ENCODE measurements around the gene KRT1.

The KRT1 gene

DNA sequence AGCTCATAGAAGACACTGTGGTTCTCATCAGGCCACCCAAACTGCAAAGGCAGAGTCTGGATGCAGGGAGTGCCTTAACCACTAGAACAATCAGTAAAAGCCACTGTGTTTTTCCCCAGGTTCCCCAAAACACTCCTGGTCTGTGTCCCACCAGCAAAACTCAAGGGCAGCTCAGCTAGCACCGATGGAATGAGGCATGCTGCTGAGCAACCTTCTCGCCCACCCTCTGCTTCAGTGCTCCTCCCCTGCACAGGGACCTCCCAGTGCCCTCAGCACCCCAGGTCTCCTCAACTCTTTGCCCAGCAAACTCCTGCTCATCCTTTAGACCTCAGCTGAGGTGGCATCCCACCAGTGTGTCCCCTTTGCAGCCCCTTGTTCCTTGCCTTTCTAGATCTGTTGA lies 19.2 kb upstream of the KRT1 start:
- peaks cover 91% of the 10 kb centered on the region for H3K27me3 ChIP-seq (ENCODE audit: insufficient read depth, low read length)
- H3K4me3 ChIP-seq (ENCODE audit: low read depth, low read length), result no peak overlapping the region
- H3K79me2 ChIP-seq (ENCODE audit: control insufficient read depth, insufficient read depth, low read length, unreplicated experiment), result no peaks in the 10 kb centered on the region
- no peak overlapping the region for H2AFZ ChIP-seq (ENCODE audit: low read length, unreplicated experiment)
- H3K4me1 ChIP-seq (ENCODE audit: control insufficient read depth, insufficient read depth, low read length, unreplicated experiment), result no peaks in the 10 kb centered on the region
- no peak overlapping the region for H3K27ac ChIP-seq (ENCODE audit: low read depth, low read length)
- H3K36me3 ChIP-seq (ENCODE audit: insufficient read depth, low read length), result no peaks in the 10 kb centered on the region

DNA sequence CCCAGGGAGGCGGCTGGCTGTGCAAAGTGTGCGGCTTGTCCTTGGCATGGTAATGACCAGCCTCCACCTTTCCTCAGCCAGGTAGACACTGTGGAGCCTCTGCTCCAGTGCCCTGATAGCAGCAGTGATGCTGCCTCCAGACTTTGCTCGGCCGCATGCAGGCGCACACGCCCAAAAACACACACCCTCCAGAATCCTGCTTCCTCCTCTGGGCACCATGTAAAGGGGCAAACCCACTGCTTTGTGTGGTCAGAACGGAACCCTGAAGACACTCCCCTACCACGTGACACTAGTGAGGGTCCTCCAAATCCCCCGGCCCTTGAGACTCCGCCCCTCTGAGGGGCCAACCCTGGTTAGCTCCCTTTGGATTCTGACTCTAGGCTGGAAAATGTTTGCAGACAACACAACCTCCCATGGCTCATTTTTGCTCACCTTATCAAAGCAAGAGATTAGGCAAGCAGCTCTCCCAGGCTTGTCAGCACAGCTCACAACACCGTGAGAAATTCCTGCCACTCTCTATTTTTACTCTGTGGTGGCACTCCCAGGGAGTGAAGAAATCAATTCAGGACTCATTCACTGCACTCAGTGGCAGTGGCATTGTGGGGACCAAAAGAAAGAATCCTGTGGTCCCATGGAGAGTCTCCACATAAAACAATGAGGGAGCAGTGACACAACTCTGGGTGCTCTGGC lies 18.6 kb upstream of the KRT1 start:
- Histone ChIP-seq H3K4me3 (ENCODE audit: low read depth, low read length) (no peak overlapping the region), H3K79me2 (ENCODE audit: control insufficient read depth, insufficient read depth, low read length, unreplicated experiment) (no peaks in the 10 kb centered on the region), H3K36me3 (ENCODE audit: insufficient read depth, low read length) (no peaks in the 10 kb centered on the region), H3K27ac (ENCODE audit: low read depth, low read length) (no peak overlapping the region), H3K4me1 (ENCODE audit: control insufficient read depth, insufficient read depth, low read length, unreplicated experiment) (no peaks in the 10 kb centered on the region), H2AFZ (ENCODE audit: low read length, unreplicated experiment) (no peak overlapping the region), H3K27me3 (ENCODE audit: insufficient read depth, low read length) (peaks cover 89% of the 10 kb centered on the region)

DNA sequence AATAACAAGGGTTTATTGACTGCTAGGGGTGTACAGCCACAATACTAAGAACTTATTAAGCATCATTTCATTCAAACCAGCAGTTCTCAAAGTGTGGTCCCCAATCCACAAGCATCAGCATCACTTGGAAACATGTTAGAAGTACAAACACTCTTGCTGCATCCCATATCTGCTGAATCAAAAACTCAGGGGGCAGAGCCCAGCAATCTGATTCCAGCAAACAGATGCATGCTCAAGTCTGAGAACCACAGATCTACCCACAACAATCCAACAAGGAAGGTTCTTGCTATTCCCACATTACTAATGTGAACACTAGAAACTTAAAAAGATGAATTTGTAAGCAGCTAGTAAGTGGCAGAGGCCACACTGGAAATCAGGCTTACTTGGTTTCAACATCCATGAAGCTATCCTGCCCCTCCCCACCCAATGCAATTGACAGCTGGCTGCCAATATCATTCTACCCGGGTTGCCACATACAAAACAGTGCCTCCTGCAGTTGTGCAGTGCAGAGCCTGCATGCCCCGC lies 16.9 kb upstream of the KRT1 start:
- Histone ChIP-seq H3K79me2 (ENCODE audit: control insufficient read depth, insufficient read depth, low read length, unreplicated experiment) (no peaks in the 10 kb centered on the region), H2AFZ (ENCODE audit: low read length, unreplicated experiment) (no peak overlapping the region), H3K27ac (ENCODE audit: low read depth, low read length) (no peak overlapping the region), H3K4me1 (ENCODE audit: control insufficient read depth, insufficient read depth, low read length, unreplicated experiment) (no peaks in the 10 kb centered on the region), H3K27me3 (ENCODE audit: insufficient read depth, low read length) (peaks cover 88% of the 10 kb centered on the region), H3K4me3 (ENCODE audit: low read depth, low read length) (no peak overlapping the region), H3K36me3 (ENCODE audit: insufficient read depth, low read length) (no peaks in the 10 kb centered on the region)

DNA sequence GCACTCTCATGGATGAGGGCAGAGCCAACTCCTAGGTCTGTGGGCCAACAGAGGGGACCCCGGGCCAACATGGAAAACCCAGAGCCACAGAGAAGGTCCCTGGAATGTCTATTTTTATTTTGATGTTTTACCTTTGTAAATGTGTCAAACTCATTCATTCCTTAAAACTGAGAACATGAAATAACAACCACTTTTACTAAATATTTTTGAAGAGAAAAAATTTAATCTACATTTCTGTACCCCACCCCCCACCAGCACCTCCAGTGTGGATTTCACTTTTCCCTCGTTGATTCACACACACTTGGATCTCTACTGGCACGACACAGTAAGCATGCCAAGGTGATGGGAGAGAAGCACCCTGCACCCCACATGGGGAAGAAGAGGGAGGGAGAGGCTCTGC lies 16.4 kb upstream of the KRT1 start:
- no peak overlapping the region for H2AFZ ChIP-seq (ENCODE audit: low read length, unreplicated experiment)
- H3K4me3 ChIP-seq (ENCODE audit: low read depth, low read length), result no peak overlapping the region
- H3K79me2 ChIP-seq (ENCODE audit: control insufficient read depth, insufficient read depth, low read length, unreplicated experiment), result no peaks in the 10 kb centered on the region
- peaks cover 88% of the 10 kb centered on the region for H3K27me3 ChIP-seq (ENCODE audit: insufficient read depth, low read length)
- H3K27ac ChIP-seq (ENCODE audit: low read depth, low read length), result no peak overlapping the region
- no peaks in the 10 kb centered on the region for H3K36me3 ChIP-seq (ENCODE audit: insufficient read depth, low read length)
- H3K4me1 ChIP-seq (ENCODE audit: control insufficient read depth, insufficient read depth, low read length, unreplicated experiment), result no peaks in the 10 kb centered on the region

DNA sequence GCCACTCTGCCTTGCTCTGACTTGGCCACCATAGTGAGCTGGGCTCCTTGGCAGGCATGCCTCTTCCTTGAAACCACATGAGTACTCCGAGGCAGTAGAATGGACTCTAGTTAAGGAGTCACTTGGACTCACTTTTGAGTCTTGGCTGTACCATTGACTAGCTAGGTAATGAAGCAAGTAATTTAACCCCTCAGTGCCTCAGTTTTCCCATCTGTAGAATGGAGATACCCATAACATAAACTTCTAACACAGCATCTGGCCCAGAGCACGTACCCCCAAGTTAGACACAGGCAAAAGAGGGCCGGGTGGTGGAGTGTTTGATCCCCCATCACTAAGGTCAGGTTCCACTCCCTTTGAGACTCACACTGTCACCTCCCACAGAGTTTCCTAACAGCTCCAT lies 14.8 kb upstream of the KRT1 start:
- Histone ChIP-seq H3K27ac (ENCODE audit: low read depth, low read length) (no peak overlapping the region), H3K27me3 (ENCODE audit: insufficient read depth, low read length) (peaks cover 89% of the 10 kb centered on the region), H2AFZ (ENCODE audit: low read length, unreplicated experiment) (no peak overlapping the region), H3K4me1 (ENCODE audit: control insufficient read depth, insufficient read depth, low read length, unreplicated experiment) (no peaks in the 10 kb centered on the region), H3K4me3 (ENCODE audit: low read depth, low read length) (no peak overlapping the region), H3K79me2 (ENCODE audit: control insufficient read depth, insufficient read depth, low read length, unreplicated experiment) (no peaks in the 10 kb centered on the region), H3K36me3 (ENCODE audit: insufficient read depth, low read length) (no peaks in the 10 kb centered on the region)

DNA sequence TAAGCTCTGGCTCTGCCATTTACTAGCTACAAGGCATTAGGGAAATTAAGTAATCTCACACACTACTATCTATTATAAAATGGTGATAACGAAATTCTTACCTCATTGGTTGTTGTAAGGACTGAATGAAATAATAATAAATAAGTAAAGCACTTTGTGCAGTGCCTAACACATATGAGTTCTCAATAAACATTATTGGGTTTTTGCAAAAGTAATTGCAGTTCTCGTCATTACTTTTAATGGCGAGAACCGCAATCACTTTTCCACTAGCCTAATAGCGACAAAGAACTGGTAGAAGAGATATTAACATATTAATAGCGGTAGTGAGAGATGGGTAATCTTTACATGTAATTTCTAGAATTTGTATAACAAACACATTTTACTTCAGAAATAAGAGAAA lies 13.9 kb upstream of the KRT1 start:
- no peak overlapping the region for H3K27ac ChIP-seq (ENCODE audit: low read depth, low read length)
- peaks cover 96% of the 10 kb centered on the region for H3K27me3 ChIP-seq (ENCODE audit: insufficient read depth, low read length)
- no peak overlapping the region for H2AFZ ChIP-seq (ENCODE audit: low read length, unreplicated experiment)
- no peak overlapping the region for H3K4me3 ChIP-seq (ENCODE audit: low read depth, low read length)
- no peaks in the 10 kb centered on the region for H3K36me3 ChIP-seq (ENCODE audit: insufficient read depth, low read length)
- H3K4me1 ChIP-seq (ENCODE audit: control insufficient read depth, insufficient read depth, low read length, unreplicated experiment), result no peaks in the 10 kb centered on the region
- no peaks in the 10 kb centered on the region for H3K79me2 ChIP-seq (ENCODE audit: control insufficient read depth, insufficient read depth, low read length, unreplicated experiment)

DNA sequence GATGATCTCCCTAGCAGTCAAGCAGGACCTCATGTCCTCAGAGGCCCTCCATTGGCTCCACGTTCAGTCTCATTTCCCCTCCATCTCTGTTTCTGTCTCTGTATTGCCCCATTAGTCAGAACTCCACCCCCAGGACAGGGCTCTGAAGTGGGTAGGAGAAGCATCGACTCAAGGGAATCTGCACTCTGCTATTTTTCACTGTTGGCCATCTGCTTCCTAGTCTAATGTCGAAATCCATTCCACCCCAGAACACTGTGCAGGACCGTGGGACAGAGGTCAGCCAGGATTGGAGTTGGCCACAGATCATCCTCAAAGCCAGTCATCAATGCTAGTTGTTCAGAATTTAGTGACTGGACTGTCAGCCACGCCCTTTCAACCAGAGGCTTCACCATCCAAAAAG lies 13.1 kb upstream of the KRT1 start:
- Histone ChIP-seq H3K27me3 (ENCODE audit: insufficient read depth, low read length) (peaks cover 96% of the 10 kb centered on the region), H3K36me3 (ENCODE audit: insufficient read depth, low read length) (no peaks in the 10 kb centered on the region), H3K4me1 (ENCODE audit: control insufficient read depth, insufficient read depth, low read length, unreplicated experiment) (no peaks in the 10 kb centered on the region), H3K27ac (ENCODE audit: low read depth, low read length) (no peak overlapping the region), H3K4me3 (ENCODE audit: low read depth, low read length) (no peak overlapping the region), H2AFZ (ENCODE audit: low read length, unreplicated experiment) (no peak overlapping the region), H3K79me2 (ENCODE audit: control insufficient read depth, insufficient read depth, low read length, unreplicated experiment) (no peaks in the 10 kb centered on the region)

DNA sequence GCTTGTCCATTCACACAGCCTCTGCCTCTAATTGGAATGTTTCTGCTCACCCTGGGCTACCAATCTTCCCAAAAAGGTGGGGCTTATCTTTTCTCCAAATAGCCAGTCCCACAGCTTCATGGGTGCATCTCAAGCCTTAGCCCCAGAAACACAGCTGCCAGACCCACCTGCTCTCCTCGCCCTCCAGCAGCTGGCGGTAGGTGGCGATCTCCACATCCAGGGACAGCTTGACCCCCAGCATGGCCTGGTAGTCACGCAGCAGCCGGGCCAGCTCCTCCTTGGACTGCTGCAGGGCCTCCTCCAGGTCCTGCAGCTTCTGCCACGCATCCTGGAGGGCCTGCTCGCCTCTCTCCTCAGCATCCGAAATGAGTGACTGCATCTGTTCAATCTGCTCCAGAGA lies 12.0 kb upstream of the KRT1 start:
- H3K4me1 ChIP-seq (ENCODE audit: control insufficient read depth, insufficient read depth, low read length, unreplicated experiment), result no peaks in the 10 kb centered on the region
- no peak overlapping the region for H3K27ac ChIP-seq (ENCODE audit: low read depth, low read length)
- no peaks in the 10 kb centered on the region for H3K36me3 ChIP-seq (ENCODE audit: insufficient read depth, low read length)
- H3K4me3 ChIP-seq (ENCODE audit: low read depth, low read length), result no peak overlapping the region
- peaks cover 96% of the 10 kb centered on the region for H3K27me3 ChIP-seq (ENCODE audit: insufficient read depth, low read length)
- H3K79me2 ChIP-seq (ENCODE audit: control insufficient read depth, insufficient read depth, low read length, unreplicated experiment), result no peaks in the 10 kb centered on the region
- no peak overlapping the region for H2AFZ ChIP-seq (ENCODE audit: low read length, unreplicated experiment)

DNA sequence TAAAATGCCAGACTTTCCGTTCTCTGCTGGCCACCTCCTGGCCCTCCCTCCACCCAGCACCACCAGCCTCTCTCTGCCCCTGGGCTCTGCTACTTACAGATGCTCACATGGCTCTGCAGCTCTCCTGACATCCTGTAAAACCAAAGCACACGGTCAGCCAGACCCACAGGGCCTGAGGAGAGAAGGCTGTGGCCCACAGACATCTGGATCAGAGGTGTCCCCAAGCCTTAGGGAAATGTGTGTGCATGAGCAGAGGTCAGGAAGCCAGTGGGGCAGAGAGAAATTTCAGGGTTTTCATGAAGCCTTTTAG lies 11.6 kb upstream of the KRT1 start:
- no peak overlapping the region for H3K4me3 ChIP-seq (ENCODE audit: low read depth, low read length)
- H3K27ac ChIP-seq (ENCODE audit: low read depth, low read length), result no peak overlapping the region
- peaks cover 96% of the 10 kb centered on the region for H3K27me3 ChIP-seq (ENCODE audit: insufficient read depth, low read length)
- H3K79me2 ChIP-seq (ENCODE audit: control insufficient read depth, insufficient read depth, low read length, unreplicated experiment), result no peaks in the 10 kb centered on the region
- no peaks in the 10 kb centered on the region for H3K4me1 ChIP-seq (ENCODE audit: control insufficient read depth, insufficient read depth, low read length, unreplicated experiment)
- H3K36me3 ChIP-seq (ENCODE audit: insufficient read depth, low read length), result no peaks in the 10 kb centered on the region
- H2AFZ ChIP-seq (ENCODE audit: low read length, unreplicated experiment), result no peak overlapping the region

DNA sequence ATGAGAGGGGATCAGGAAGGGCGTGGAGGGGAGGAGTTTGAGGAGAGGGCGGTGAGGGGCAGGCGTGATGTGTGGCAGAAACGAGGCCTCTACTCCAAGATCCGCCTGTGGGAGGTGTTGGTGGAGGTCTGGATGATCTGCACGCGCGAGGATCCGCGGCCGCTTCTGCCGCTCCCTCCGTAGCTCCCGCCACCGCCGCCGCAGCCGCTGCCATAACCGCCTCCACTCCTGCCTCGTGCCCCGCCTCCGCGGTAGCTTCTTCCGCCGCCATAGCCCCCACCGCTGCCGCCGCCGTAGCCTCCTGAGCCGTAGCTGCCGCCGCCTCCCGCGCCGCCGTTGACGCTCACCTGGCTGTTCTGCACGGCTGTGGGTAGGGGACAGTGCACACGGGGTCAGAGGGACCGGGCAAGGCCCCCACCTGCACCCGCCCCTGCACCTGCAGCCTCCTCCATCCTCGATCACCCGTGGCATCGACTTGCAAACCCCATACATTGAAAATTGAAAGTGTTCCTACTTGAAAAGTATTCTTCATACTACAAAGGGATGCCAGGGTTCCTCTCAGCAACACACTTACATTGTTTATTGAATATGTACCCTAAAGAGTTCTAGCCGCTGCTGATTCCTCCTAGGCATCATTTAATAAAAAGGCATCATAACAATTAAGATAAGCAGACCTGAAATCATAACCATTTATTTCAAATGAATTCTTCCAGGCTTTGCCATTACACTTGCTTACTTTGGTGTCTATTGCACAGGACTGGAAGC lies 11.1 kb upstream of the KRT1 start:
- Histone ChIP-seq H3K27ac (ENCODE audit: low read depth, low read length) (no peak overlapping the region), H2AFZ (ENCODE audit: low read length, unreplicated experiment) (no peak overlapping the region), H3K27me3 (ENCODE audit: insufficient read depth, low read length) (peaks cover 97% of the 10 kb centered on the region), H3K36me3 (ENCODE audit: insufficient read depth, low read length) (no peaks in the 10 kb centered on the region), H3K79me2 (ENCODE audit: control insufficient read depth, insufficient read depth, low read length, unreplicated experiment) (no peaks in the 10 kb centered on the region), H3K4me1 (ENCODE audit: control insufficient read depth, insufficient read depth, low read length, unreplicated experiment) (no peaks in the 10 kb centered on the region), H3K4me3 (ENCODE audit: low read depth, low read length) (peak overlapping the region; percentile 57)

Measured in ACC112 (cell line).